ENCODE measurements around the gene SMU1. TPM values are rescaled to one million over a fixed set of nuclear protein-coding genes. Genes with fewer than 3 reads are reported as not detected.

Gene SMU1
- total and polyA plus RNA-seq, 7 donors: 8.4 to 18.4 (median 15.5) TPM

- no peak for TF ChIP-seq CTCF (IDR thresholded peaks at IDR 0.05)
- Histone ChIP-seq H3K4me3 (no peak overlapping the region), H3K27ac (no peak overlapping the region), H3K4me1 (peaks cover 19% of the 10 kb centered on the region), H3K36me3 (ENCODE audit: insufficient read depth in 1 of 2, low read depth in 1 of 2) (peaks cover 3 to 19% of the 10 kb centered on the region in 2 donors), H3K27me3 (ENCODE audit: insufficient read depth in 3 of 3, low read length in 2 of 3) (no peaks in the 10 kb centered on the region), H3K9me3 (no peaks in the 10 kb centered on the region)
- 86 to 88% (median 87%) methylated on average over 7 of the region's 7 CpGs for WGBS, 3 donors
- DNase-seq (no peak), ATAC-seq (no peak)
- intact Hi-C loops (cut with DNase I): no loop called here
These were observed 53.7 kb downstream of the SMU1 start for GRCh38 chr9:33022755-33023154.

- 87 to 96% (median 93%) methylated on average over 3 of the region's 3 CpGs for WGBS, 3 donors
These were observed 54.2 kb downstream of the SMU1 start for GRCh38 chr9:33022303-33022702.

GRCh38 chr9:33019797-33020196, 56.7 kb downstream of the SMU1 start:
- DNase-seq: no peak
- Histone ChIP-seq H3K36me3 (ENCODE audit: insufficient read depth in 1 of 2, low read depth in 1 of 2) (peaks cover 0 to 5% of the 10 kb centered on the region in 2 donors), H3K4me1 (peaks cover 9% of the 10 kb centered on the region), H3K9me3 (no peaks in the 10 kb centered on the region), H3K27me3 (ENCODE audit: insufficient read depth in 3 of 3, low read length in 2 of 3) (no peaks in the 10 kb centered on the region), H3K27ac (no peak overlapping the region), H3K4me3 (no peak overlapping the region)
- intact Hi-C loops (cut with DNase I): no loop called here
- 85 to 90% (median 87%) methylated on average over 25 of the region's 25 CpGs for WGBS, 3 donors
- TF ChIP-seq CTCF (IDR thresholded peaks at IDR 0.05): no peak
- no peak for ATAC-seq

More at GRCh38 chr9:33022303-33022702, 54.2 kb downstream of the SMU1 start:
- intact Hi-C loops (cut with DNase I): no loop called here
- Histone ChIP-seq H3K27ac (no peak overlapping the region), H3K4me1 (peaks cover 18% of the 10 kb centered on the region), H3K36me3 (ENCODE audit: insufficient read depth in 1 of 2, low read depth in 1 of 2) (peaks cover 1 to 14% of the 10 kb centered on the region in 2 donors), H3K27me3 (ENCODE audit: insufficient read depth in 3 of 3, low read length in 2 of 3) (no peaks in the 10 kb centered on the region), H3K4me3 (no peak overlapping the region), H3K9me3 (no peaks in the 10 kb centered on the region)
- TF ChIP-seq CTCF (IDR thresholded peaks at IDR 0.05): no peak
- DNase-seq: no peak
- no peak for ATAC-seq

- H3K27ac ChIP-seq: no peak overlapping the region
- TF ChIP-seq CTCF (IDR thresholded peaks at IDR 0.05): no peak
- H3K4me1 ChIP-seq: no peaks in the 10 kb centered on the region
- 83 to 90% (median 84%) methylated on average over 6 of the region's 6 CpGs for WGBS, 3 donors
- peaks cover 0 to 5% of the 10 kb centered on the region in 2 donors for H3K36me3 ChIP-seq (ENCODE audit: insufficient read depth in 1 of 2, low read depth in 1 of 2)
- ATAC-seq (no peak), DNase-seq (no peak)
- H3K4me3 ChIP-seq: no peak overlapping the region
- intact Hi-C loops (cut with DNase I): no loop called here
- H3K9me3 ChIP-seq: no peaks in the 10 kb centered on the region
- no peaks in the 10 kb centered on the region for H3K27me3 ChIP-seq (ENCODE audit: insufficient read depth in 3 of 3, low read length in 2 of 3)
These were observed 59.0 kb downstream of the SMU1 start for GRCh38 chr9:33017283-33018041.

- no peak for TF ChIP-seq CTCF (IDR thresholded peaks at IDR 0.05)
- 79 to 82% (median 81%) methylated on average over 1 of the region's 1 CpG for WGBS, 3 donors
- intact Hi-C loops (cut with DNase I): no loop called here
- DNase-seq (no peak), ATAC-seq (no peak)
- Histone ChIP-seq H3K27ac (no peak overlapping the region), H3K36me3 (ENCODE audit: insufficient read depth in 1 of 2, low read depth in 1 of 2) (peaks cover 0 to 5% of the 10 kb centered on the region in 2 donors), H3K4me3 (no peak overlapping the region), H3K27me3 (ENCODE audit: insufficient read depth in 3 of 3, low read length in 2 of 3) (no peaks in the 10 kb centered on the region), H3K9me3 (no peaks in the 10 kb centered on the region), H3K4me1 (no peaks in the 10 kb centered on the region)
These were observed 61.8 kb downstream of the SMU1 start for GRCh38 chr9:33014665-33015014.
